Gastroesophageal sphincter (tissue), 3 donors: ENCODE results near the gene KIF26B.

Experiments
- POLR2A ChIP-seq, 2 donors: fragments of 450-650 bp; IDR thresholded peaks; one replicate each; pipeline ENCODE4 v1.6.1; 2017; ENCODE audit warnings: antibody characterized with exemption in 2 of 2, mild to moderate bottlenecking in 2 of 2, moderate library complexity in 1 of 2
- POLR2AphosphoS5 ChIP-seq: sonication (generic); formaldehyde crosslinking; IDR thresholded peaks from one replicate; pipeline ENCODE4 v1.6.1; 2017; ENCODE audit warnings: antibody characterized with exemption
- TF ChIP-seq, protein P1 (sequence below), 4 experiments: fragments of 200-600 bp in 2 of 4; fragments of 450-650 bp in 2 of 4; sonication (generic) in 1 of 4; IDR thresholded peaks; one replicate each; pipeline ENCODE4 v1.5.1; 2017 to 2019; ENCODE audit warnings: antibody characterized with exemption in 4 of 4, mild to moderate bottlenecking in 2 of 4, moderate library complexity in 2 of 4

DNA sequence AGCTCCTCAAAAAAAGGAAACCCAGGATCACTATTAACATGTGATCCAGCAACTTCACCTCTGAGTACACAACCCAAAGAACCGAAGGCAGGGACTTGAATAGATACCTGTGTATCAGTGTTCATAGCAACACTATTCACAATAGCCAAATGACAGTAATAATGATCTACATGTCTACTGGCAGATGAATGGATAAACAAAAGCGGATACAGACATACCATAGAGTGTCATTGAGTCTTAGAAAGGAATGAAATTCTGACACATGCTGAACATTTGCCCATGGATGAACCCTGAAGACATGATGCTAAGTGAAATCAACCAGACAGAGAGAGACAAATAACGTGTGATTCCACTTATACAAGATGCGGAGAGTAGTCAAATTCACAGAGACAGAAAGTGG is 564.2 kb downstream of the KIF26B start:
- TF ChIP-seq, protein P1, sequence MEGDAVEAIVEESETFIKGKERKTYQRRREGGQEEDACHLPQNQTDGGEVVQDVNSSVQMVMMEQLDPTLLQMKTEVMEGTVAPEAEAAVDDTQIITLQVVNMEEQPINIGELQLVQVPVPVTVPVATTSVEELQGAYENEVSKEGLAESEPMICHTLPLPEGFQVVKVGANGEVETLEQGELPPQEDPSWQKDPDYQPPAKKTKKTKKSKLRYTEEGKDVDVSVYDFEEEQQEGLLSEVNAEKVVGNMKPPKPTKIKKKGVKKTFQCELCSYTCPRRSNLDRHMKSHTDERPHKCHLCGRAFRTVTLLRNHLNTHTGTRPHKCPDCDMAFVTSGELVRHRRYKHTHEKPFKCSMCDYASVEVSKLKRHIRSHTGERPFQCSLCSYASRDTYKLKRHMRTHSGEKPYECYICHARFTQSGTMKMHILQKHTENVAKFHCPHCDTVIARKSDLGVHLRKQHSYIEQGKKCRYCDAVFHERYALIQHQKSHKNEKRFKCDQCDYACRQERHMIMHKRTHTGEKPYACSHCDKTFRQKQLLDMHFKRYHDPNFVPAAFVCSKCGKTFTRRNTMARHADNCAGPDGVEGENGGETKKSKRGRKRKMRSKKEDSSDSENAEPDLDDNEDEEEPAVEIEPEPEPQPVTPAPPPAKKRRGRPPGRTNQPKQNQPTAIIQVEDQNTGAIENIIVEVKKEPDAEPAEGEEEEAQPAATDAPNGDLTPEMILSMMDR (IDR thresholded peaks at IDR 0.05): no peak
- TF ChIP-seq POLR2A (IDR thresholded peaks at IDR 0.05): no peak
- TF ChIP-seq POLR2AphosphoS5: no peak
